ENCODE results near the gene RESP18. TPM values are rescaled to one million over a fixed set of nuclear protein-coding genes. Genes with fewer than 3 reads are reported as not detected.
A peak's percentile ranks its signal among the peaks of the same experiment; 100 is the strongest.

Gene RESP18
- total RNA-seq, 1 experiment from 2014 or later, result not detected

GRCh38 chr2:219309278-219309677, 23.3 kb downstream of the RESP18 start, which contains the start of gene PTPRN:
TSS of gene PTPRN (minus strand) at chr2:219309401. CDS start at chr2:219309332, 69 bp downstream.
- no peaks in the 10 kb centered on the region for H3K9me3 Mint-ChIP-seq (ENCODE audit: unreplicated experiment)
- peaks cover 6% of the 10 kb centered on the region for H3K36me3 Mint-ChIP-seq (ENCODE audit: insufficient read depth, unreplicated experiment)
- no peak within 1 kb of the TSS for H3K27ac Mint-ChIP-seq (ENCODE audit: low read depth, unreplicated experiment)
- TF ChIP-seq CTCF (IDR thresholded peaks at IDR 0.05; ENCODE audit: unreplicated experiment), result no peak
- POLR2A ChIA-PET, result no interaction called here
- H3K4me1 Mint-ChIP-seq (ENCODE audit: insufficient read depth, unreplicated experiment), result no peaks in the 10 kb centered on the region
- intact Hi-C loops (cut with micrococcal nuclease), result no loop called here
- peaks cover 49% of the 10 kb centered on the region for H3K27me3 Mint-ChIP-seq (ENCODE audit: insufficient read depth, unreplicated experiment)
- no peak for DNase-seq (ENCODE audit: unreplicated experiment)
- CTCF ChIA-PET, result interaction anchor here (1.8 kb wide), 1 partner anchor 11 kb away, joined by 5 read pairs; no protein-coding TSS in a partner anchor
- no TSS peak for BruUV-seq (replicated peaks)
- no peak within 1 kb of the TSS for H3K4me3 Mint-ChIP-seq (ENCODE audit: unreplicated experiment)

- CTCF ChIA-PET, result interaction anchor here (0.6 to 1.8 kb wide), 4 partner anchors 9 to 62 kb away, joined by 3 to 5 read pairs (median 4); no protein-coding TSS in a partner anchor
- no peak for TF ChIP-seq CTCF (IDR thresholded peaks at IDR 0.05; ENCODE audit: unreplicated experiment)
- H3K9me3 Mint-ChIP-seq (ENCODE audit: unreplicated experiment), result no peaks in the 10 kb centered on the region
- intact Hi-C loops (cut with micrococcal nuclease), result no loop called here
- peaks cover 6% of the 10 kb centered on the region for H3K36me3 Mint-ChIP-seq (ENCODE audit: insufficient read depth, unreplicated experiment)
- peak; percentile 76 for DNase-seq (ENCODE audit: unreplicated experiment)
- no TSS peak for BruUV-seq (replicated peaks)
- H3K4me3 Mint-ChIP-seq (ENCODE audit: unreplicated experiment), result no peak overlapping the region
- H3K27me3 Mint-ChIP-seq (ENCODE audit: insufficient read depth, unreplicated experiment), result peaks cover 57% of the 10 kb centered on the region
- H3K4me1 Mint-ChIP-seq (ENCODE audit: insufficient read depth, unreplicated experiment), result no peaks in the 10 kb centered on the region
- no peak overlapping the region for H3K27ac Mint-ChIP-seq (ENCODE audit: low read depth, unreplicated experiment)
- POLR2A ChIA-PET, result interaction anchor here (1.0 kb wide), 1 partner anchor 30 kb away, joined by 3 read pairs; no protein-coding TSS in a partner anchor
Measured at GRCh38 chr2:219308142-219309101, 24.1 kb downstream of the RESP18 start.

GRCh38 chr2:219306047-219306446, 26.5 kb downstream of the RESP18 start:
- ChIA-PET CTCF (interaction anchor here (0.6 to 1.8 kb wide), 3 partner anchors 8 to 146 kb away, joined by 3 to 7 read pairs (median 5); no protein-coding TSS in a partner anchor), POLR2A (no interaction called here)
- Mint-ChIP-seq H3K27ac (ENCODE audit: low read depth, unreplicated experiment) (no peak overlapping the region), H3K4me1 (ENCODE audit: insufficient read depth, unreplicated experiment) (no peaks in the 10 kb centered on the region), H3K36me3 (ENCODE audit: insufficient read depth, unreplicated experiment) (peaks cover 6% of the 10 kb centered on the region), H3K9me3 (ENCODE audit: unreplicated experiment) (no peaks in the 10 kb centered on the region), H3K4me3 (ENCODE audit: unreplicated experiment) (no peak overlapping the region), H3K27me3 (ENCODE audit: insufficient read depth, unreplicated experiment) (peaks cover 77% of the 10 kb centered on the region)
- DNase-seq (ENCODE audit: unreplicated experiment), result no peak
- no TSS peak for BruUV-seq (replicated peaks)
- intact Hi-C loops (cut with micrococcal nuclease), result no loop called here
- TF ChIP-seq CTCF (IDR thresholded peaks at IDR 0.05; ENCODE audit: unreplicated experiment), result no peak

- no peak for DNase-seq (ENCODE audit: unreplicated experiment)
- TF ChIP-seq CTCF (IDR thresholded peaks at IDR 0.05; ENCODE audit: unreplicated experiment), result no peak
- ChIA-PET CTCF (interaction anchor here (0.6 to 17.4 kb wide), 3 partner anchors 9 to 92 kb away, joined by 3 to 445 read pairs (median 4); partner anchors contain the start of gene DNAJB2), POLR2A (no interaction called here)
- BruUV-seq (replicated peaks), result no TSS peak
- Mint-ChIP-seq H3K4me3 (ENCODE audit: unreplicated experiment) (no peak overlapping the region), H3K4me1 (ENCODE audit: insufficient read depth, unreplicated experiment) (no peaks in the 10 kb centered on the region), H3K27ac (ENCODE audit: low read depth, unreplicated experiment) (no peak overlapping the region), H3K9me3 (ENCODE audit: unreplicated experiment) (no peaks in the 10 kb centered on the region), H3K36me3 (ENCODE audit: insufficient read depth, unreplicated experiment) (no peaks in the 10 kb centered on the region), H3K27me3 (ENCODE audit: insufficient read depth, unreplicated experiment) (peaks cover 79% of the 10 kb centered on the region)
- intact Hi-C loops (cut with micrococcal nuclease), result no loop called here
Measured at GRCh38 chr2:219304223-219304622, 28.3 kb downstream of the RESP18 start.

Data from MCF 10A (cell line).